Panc1 (cell line): ENCODE measurements around the gene ELOA. TPM values are rescaled to one million over a fixed set of nuclear protein-coding genes. Genes with fewer than 3 reads are reported as not detected.
"Not testable (repeated sequence)": the region's sequence is repeated elsewhere in the genome, so short reads cannot be mapped to it uniquely, and the experiment has no call there.

Source experiments
- ATAC-seq: fragments of 200-7000 bp; cut with Tn5 transposase; 2 replicates; pipeline ENCODE4 v1.9.1; 2020; ENCODE audit warnings: mild to moderate bottlenecking, moderate library complexity
- BruUV-seq: library from RNA; stranded (reverse); fragments of 400-500 nt; replicated peaks from 2 replicates; lab custom pipeline; 2021; lab: Mats Ljungman, UMichigan
- CTCF ChIA-PET: fragments of 300-600 bp; sonication (Branson Sonifier 250); formaldehyde crosslinking; loops from one replicate; lab custom pipeline; 2022; ENCODE audit warnings: antibody characterized with exemption; lab: Charles Lee
- POLR2A ChIA-PET: fragments of 300-600 bp; sonication (Branson Sonifier 250); formaldehyde crosslinking; loops from one replicate; lab custom pipeline; 2022; ENCODE audit warnings: antibody characterized with exemption; lab: Charles Lee
- DNase-seq: peaks from one replicate; pipeline ENCODE4 v3.0.0-alpha.2; 2010; ENCODE audit warnings: low read depth, low spot score
- H3K27ac ChIP-seq: 2 replicates; pipeline ENCODE4 v1.5.1; 2011; ENCODE audit warnings: mild to moderate bottlenecking, low read length, inconsistent platforms
- H3K27me3 ChIP-seq: fragments of 200-500 bp; sonication (Bioruptor generic); 2 replicates; pipeline ENCODE4 v1.6.0; 2014; ENCODE audit warnings: low read length, inconsistent platforms; ENCODE audit not compliant: control insufficient read depth, insufficient read depth
- H3K36me3 ChIP-seq: fragments of 200-500 bp; sonication (Bioruptor generic); 2 replicates; pipeline ENCODE4 v1.5.1; 2014; ENCODE audit warnings: inconsistent platforms, mild to moderate bottlenecking, low read length, moderate library complexity; ENCODE audit not compliant: control insufficient read depth, insufficient read depth
- H3K4me1 ChIP-seq: 2 replicates; pipeline ENCODE4 v1.5.1; 2011; ENCODE audit warnings: inconsistent platforms, mild to moderate bottlenecking, low read length, moderate library complexity; ENCODE audit not compliant: control insufficient read depth, insufficient read depth
- H3K4me3 ChIP-seq, 2 experiments: 2 replicates each; pipeline ENCODE4 v1.5.1; 2011 to 2012; ENCODE audit warnings: low read depth in 2 of 2, low read length in 2 of 2, mild to moderate bottlenecking in 2 of 2, inconsistent platforms in 1 of 2, moderate library complexity in 1 of 2
- H3K9me3 ChIP-seq: fragments of 200-500 bp; sonication (Bioruptor generic); 2 replicates; pipeline ENCODE4 v1.5.1; 2014; ENCODE audit warnings: low read depth, mild to moderate bottlenecking, inconsistent platforms, low read length, moderate library complexity; ENCODE audit not compliant: control insufficient read depth, insufficient read depth
- CTCF ChIP-seq: fragments of 450-650 bp; IDR thresholded peaks from 2 replicates; pipeline ENCODE4 v1.5.1; 2017; ENCODE audit warnings: mild to moderate bottlenecking
- POLR2AphosphoS5 ChIP-seq: IDR thresholded peaks from 2 replicates; pipeline ENCODE4 v1.6.1; 2012; ENCODE audit warnings: mild to moderate bottlenecking, low read depth, low read length, moderate library complexity
- REST ChIP-seq, 2 experiments: IDR thresholded peaks; 2 replicates each; pipeline ENCODE4 v1.6.1; 2011 to 2012; ENCODE audit warnings: low read depth in 2 of 2, control low read depth in 1 of 2, low read length in 1 of 2, mild to moderate bottlenecking in 1 of 2, moderate library complexity in 1 of 2; ENCODE audit not compliant: insufficient read depth in 1 of 2
- SIN3A ChIP-seq: IDR thresholded peaks from 2 replicates; pipeline ENCODE4 v1.6.1; 2012; ENCODE audit warnings: low read depth, mild to moderate bottlenecking, low read length, moderate library complexity, borderline replicate concordance; ENCODE audit not compliant: insufficient read depth
- TCF7L2 ChIP-seq: IDR thresholded peaks from 2 replicates; pipeline ENCODE4 v1.6.1; 2011; ENCODE audit warnings: mild to moderate bottlenecking, low read depth, low read length, inconsistent platforms
- in situ Hi-C: cut with HindIII; loops from 2 replicates; pipeline ENCODE4 v1.10.0; 2016; ENCODE audit warnings: low sequenced_read_pairs, low pct_unique_long_range_greater_than_20kb
- intact Hi-C: fragments of 100-400 bp; cut with micrococcal nuclease; formaldehyde crosslinking; loops from one replicate; pipeline ENCODE4 v1.10.0; 2022; ENCODE audit not compliant: unreplicated experiment
- total RNA-seq: library from RNA; stranded (reverse); gene quantifications from one replicate; pipeline ENCODE4 v1.2.1, GENCODE V29; 2021; ENCODE audit not compliant: unreplicated experiment

Gene ELOA
- total RNA-seq, 1 experiment from 2014 or later, result 58.5 TPM

- Histone ChIP-seq H3K4me3 (no peak overlapping the region), H3K4me1 (peaks cover 5% of the 10 kb centered on the region; the same call in 1 of the 2 replicates), H3K27ac (no peak overlapping the region), H3K36me3 (no peaks in the 10 kb centered on the region), H3K27me3 (no peaks in the 10 kb centered on the region), H3K9me3 (no peaks in the 10 kb centered on the region)
- in situ Hi-C loops, result no loop called here
- CTCF ChIA-PET, result no interaction called here
- TF ChIP-seq POLR2AphosphoS5 (no peak), SIN3A (no peak)
- DNase-seq (no peak), ATAC-seq (no peak)
- BruUV-seq, result no TSS peak
- intact Hi-C loops, result no loop called here
- POLR2A ChIA-PET, result interaction anchor here (0.6 kb wide), 1 partner anchor 151 kb away, joined by 3 read pairs; no protein-coding TSS in a partner anchor
Observed at GRCh38 chr1:23727362-23727811, 15.9 kb upstream of the ELOA start.

GRCh38 chr1:23732363-23733224, 10.7 kb upstream of the ELOA start:
- Histone ChIP-seq H3K4me3 (no peak overlapping the region), H3K36me3 (no peaks in the 10 kb centered on the region), H3K4me1 (no peaks in the 10 kb centered on the region), H3K27me3 (no peaks in the 10 kb centered on the region), H3K27ac (no peak overlapping the region), H3K9me3 (no peaks in the 10 kb centered on the region)
- TF ChIP-seq POLR2AphosphoS5 (no peak), REST (IDR thresholded peaks at IDR 0.05; ENCODE audit: insufficient read depth in 1 of 2, low read depth in 2 of 2, low read length in 1 of 2) (no peak), TCF7L2 (no peak), SIN3A (no peak), CTCF (no peak)
- intact Hi-C loops (no loop called here), in situ Hi-C loops (no loop called here)
- BruUV-seq, result no TSS peak
- ChIA-PET CTCF (no interaction called here), POLR2A (no interaction called here)
- DNase-seq, result no peak
- ATAC-seq, result no peak

- CTCF ChIA-PET, result not testable (repeated sequence)
Observed at GRCh38 chr1:23733281-23733680, 10.0 kb upstream of the ELOA start.

More at GRCh38 chr1:23733281-23733680, 10.0 kb upstream of the ELOA start:
- in situ Hi-C loops, H3K36me3 ChIP-seq, H3K27ac ChIP-seq, ATAC-seq, H3K4me1 ChIP-seq, DNase-seq, POLR2A ChIA-PET, H3K9me3 ChIP-seq, H3K27me3 ChIP-seq, BruUV-seq, H3K4me3 ChIP-seq, intact Hi-C loops: not testable (repeated sequence)
